Ishikawa (cell line): ENCODE measurements around the gene HLA-G.

Experiments used
- CREB1 ChIP-seq: IDR thresholded peaks from 2 replicates; pipeline ENCODE4 v1.6.1; 2012; ENCODE audit warnings: low read depth
- EGR1 ChIP-seq: IDR thresholded peaks from 2 replicates; pipeline ENCODE4 v1.6.1; 2012
- EP300 ChIP-seq: IDR thresholded peaks from 2 replicates; pipeline ENCODE4 v1.6.1; 2012; ENCODE audit warnings: borderline replicate concordance
- FOXM1 ChIP-seq: IDR thresholded peaks from 2 replicates; pipeline ENCODE4 v1.6.1; 2012; ENCODE audit warnings: low read depth, borderline replicate concordance
- TAF1 ChIP-seq: IDR thresholded peaks from 2 replicates; pipeline ENCODE4 v1.6.1; 2012; ENCODE audit warnings: low read depth, mild to moderate bottlenecking
- TCF12 ChIP-seq: IDR thresholded peaks from 2 replicates; pipeline ENCODE4 v1.6.1; 2012; ENCODE audit warnings: low read depth
- TEAD4 ChIP-seq: IDR thresholded peaks from 2 replicates; pipeline ENCODE4 v1.6.1; 2012
- YY1 ChIP-seq: IDR thresholded peaks from 2 replicates; pipeline ENCODE4 v1.6.1; 2012; ENCODE audit warnings: low read depth
- ZBTB7A ChIP-seq: IDR thresholded peaks from 2 replicates; pipeline ENCODE4 v1.6.1; 2012; ENCODE audit warnings: low read depth
- TF ChIP-seq, protein P1 (sequence below): IDR thresholded peaks from 2 replicates; pipeline ENCODE4 v1.6.1; 2012; ENCODE audit warnings: low read depth, mild to moderate bottlenecking
- TF ChIP-seq, protein P2 (sequence below): IDR thresholded peaks from 2 replicates; pipeline ENCODE4 v1.6.1; 2012

DNA sequence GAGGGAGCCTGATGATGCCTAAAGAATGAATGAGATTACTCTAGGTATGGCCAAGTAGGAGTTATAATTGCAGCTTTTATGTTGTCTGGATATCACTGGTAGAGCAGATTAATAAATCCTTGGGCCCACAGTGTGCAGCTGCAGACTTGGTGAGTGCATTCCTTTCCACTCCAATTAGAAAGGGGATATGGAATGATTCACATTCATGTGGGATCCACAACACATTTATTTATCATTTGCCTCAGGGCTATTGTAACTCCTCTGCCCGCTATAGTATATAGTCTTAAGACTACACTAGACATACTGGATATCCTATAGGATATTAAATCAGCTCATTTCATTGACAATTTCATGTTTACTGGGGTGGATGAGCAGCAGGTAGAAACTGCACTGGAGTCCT, 11.6 kb upstream of the HLA-G start:
- TF ChIP-seq TCF12 (no peak), CREB1 (no peak), EGR1 (no peak), ZBTB7A (no peak), FOXM1 (no peak), EP300 (no peak), TAF1 (no peak), YY1 (no peak), TEAD4 (no peak)
- TF ChIP-seq, protein P1, sequence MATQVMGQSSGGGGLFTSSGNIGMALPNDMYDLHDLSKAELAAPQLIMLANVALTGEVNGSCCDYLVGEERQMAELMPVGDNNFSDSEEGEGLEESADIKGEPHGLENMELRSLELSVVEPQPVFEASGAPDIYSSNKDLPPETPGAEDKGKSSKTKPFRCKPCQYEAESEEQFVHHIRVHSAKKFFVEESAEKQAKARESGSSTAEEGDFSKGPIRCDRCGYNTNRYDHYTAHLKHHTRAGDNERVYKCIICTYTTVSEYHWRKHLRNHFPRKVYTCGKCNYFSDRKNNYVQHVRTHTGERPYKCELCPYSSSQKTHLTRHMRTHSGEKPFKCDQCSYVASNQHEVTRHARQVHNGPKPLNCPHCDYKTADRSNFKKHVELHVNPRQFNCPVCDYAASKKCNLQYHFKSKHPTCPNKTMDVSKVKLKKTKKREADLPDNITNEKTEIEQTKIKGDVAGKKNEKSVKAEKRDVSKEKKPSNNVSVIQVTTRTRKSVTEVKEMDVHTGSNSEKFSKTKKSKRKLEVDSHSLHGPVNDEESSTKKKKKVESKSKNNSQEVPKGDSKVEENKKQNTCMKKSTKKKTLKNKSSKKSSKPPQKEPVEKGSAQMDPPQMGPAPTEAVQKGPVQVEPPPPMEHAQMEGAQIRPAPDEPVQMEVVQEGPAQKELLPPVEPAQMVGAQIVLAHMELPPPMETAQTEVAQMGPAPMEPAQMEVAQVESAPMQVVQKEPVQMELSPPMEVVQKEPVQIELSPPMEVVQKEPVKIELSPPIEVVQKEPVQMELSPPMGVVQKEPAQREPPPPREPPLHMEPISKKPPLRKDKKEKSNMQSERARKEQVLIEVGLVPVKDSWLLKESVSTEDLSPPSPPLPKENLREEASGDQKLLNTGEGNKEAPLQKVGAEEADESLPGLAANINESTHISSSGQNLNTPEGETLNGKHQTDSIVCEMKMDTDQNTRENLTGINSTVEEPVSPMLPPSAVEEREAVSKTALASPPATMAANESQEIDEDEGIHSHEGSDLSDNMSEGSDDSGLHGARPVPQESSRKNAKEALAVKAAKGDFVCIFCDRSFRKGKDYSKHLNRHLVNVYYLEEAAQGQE: no peak
- TF ChIP-seq, protein P2, sequence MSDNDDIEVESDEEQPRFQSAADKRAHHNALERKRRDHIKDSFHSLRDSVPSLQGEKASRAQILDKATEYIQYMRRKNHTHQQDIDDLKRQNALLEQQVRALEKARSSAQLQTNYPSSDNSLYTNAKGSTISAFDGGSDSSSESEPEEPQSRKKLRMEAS: no peak
